Right renal pelvis (tissue), 4 donors: ENCODE data around the gene FBXL20. TPM values are rescaled to one million over a fixed set of nuclear protein-coding genes. Genes with fewer than 3 reads are reported as not detected.

ENCODE experiments used
- DNase-seq, 4 donors: peaks; one replicate each; pipeline ENCODE4 v3.0.0-alpha.2; 2013; ENCODE audit warnings: low read depth in 4 of 4, low spot score in 3 of 4, missing footprints in 1 of 4
- polyA plus RNA-seq, 4 donors: library from polyadenylated mRNA; unstranded; fragments of 120-200 nt; gene quantifications; one replicate each; pipeline ENCODE4 v1.2.1, GENCODE V29; 2013; ENCODE audit not compliant: insufficient read length in 4 of 4

The FBXL20 gene
- polyA plus RNA-seq, 4 donors: 12.7 to 14.8 (median 13.7) TPM

DNA sequence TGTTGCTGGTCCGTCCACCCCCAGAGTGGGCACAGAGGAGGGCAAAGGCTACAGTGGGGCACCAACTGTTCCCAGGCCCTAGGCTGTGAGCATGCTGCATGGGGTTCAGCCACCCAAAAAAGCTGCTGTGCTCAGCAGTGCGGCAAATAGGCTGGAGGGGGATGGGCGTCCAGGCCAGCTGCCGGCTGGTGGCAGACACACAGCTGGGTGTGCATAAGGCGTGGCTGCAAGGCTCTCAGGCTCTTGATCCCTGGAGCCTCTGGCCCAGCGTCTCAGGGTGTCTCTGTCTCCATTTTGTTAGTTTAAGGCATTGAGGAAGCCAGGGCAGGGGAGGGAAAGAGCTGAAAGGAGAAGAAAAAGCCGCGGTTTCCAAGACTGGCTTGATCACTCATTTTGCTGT, 192.5 kb downstream of the FBXL20 start:
- no peak for DNase-seq

DNA sequence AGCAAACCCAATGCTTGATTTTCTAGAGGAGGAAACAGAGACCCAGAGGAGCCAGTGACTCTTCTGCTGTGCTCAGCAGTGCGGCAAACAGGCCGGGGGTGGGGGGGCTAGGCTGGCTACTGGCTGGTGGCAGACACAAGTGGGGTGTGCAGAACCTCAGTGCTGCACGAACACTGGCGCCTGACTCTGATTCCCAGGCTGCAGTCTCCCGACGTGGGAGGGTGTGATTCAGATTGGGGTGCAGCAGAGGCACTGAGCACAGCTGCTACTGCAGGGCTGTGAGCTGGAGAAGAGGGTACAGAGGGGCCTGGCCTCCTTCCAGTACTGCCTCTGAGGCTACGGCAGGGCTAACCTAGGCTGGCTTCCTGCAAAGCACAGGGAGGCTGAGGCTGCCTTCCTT, 193.3 kb downstream of the FBXL20 start:
- DNase-seq: no peak

DNA sequence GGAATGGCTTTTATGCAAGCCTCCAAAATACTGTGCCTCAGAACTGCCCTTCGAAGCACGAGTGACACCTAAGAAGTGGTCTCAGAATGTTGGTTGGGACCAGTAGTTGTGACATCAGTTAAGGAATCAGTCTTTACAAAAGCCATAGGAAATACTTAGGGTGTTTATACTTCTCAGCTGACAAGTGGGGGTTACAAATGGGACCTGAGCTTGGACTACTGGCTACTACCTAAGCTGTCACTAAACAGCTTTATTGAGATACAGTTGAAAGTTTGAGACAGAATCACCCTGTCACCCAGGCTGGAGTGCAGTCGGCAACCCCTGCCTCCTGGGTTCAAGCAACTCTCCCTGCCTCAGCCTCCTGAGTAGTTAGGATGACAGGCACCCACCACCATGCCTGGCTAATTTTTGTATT, 196.3 kb downstream of the FBXL20 start:
- no peak for DNase-seq

DNA sequence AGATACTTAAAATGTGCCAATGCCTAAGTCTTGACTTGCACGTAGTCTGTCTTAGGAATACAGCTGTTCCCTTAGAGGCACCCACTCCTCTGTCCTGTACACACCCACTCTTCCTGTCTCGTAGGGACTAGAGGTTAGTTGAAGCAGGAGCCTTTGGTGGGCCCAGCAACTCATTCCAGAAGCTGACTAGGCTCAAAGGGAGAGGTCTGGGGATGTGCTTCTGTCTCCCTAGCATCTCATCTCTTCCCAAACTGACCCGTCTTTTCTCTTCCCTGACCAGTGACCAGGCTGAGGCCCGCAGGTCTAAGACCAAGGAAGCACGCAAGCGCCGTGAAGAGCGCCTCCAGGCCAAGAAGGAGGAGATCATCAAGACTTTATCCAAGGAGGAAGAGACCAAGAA, 197.2 kb downstream of the FBXL20 start:
- no peak for DNase-seq

Other genes starting within 250 kb of the FBXL20 start
- gene PLXDC1, start 250.0 kb downstream of the FBXL20 start, polyA plus RNA-seq: 1 to 10 TPM; 5.4 to 7.5 (median 6.3) TPM
- gene ARL5C, start 235.5 kb downstream of the FBXL20 start, polyA plus RNA-seq: under 1 TPM in 2 of 4 donors, not detected in 2; 0.29 to 0.32 TPM
- 10 to 100 TPM in 1 of 4 donors, 1 to 10 TPM in 3; 8.5 to 10.7 (median 9.2) TPM for gene CACNB1, start 204.0 kb downstream of the FBXL20 start, polyA plus RNA-seq
- 1,000 to 10,000 TPM; 1,889 to 2,269 (median 1,968) TPM for gene RPL19, start 201.3 kb downstream of the FBXL20 start, polyA plus RNA-seq
- 1 to 10 TPM; 3.7 to 4.1 (median 3.8) TPM for gene STAC2, start 175.7 kb downstream of the FBXL20 start, polyA plus RNA-seq
- gene MED1, start 49.6 kb upstream of the FBXL20 start, polyA plus RNA-seq: 10 to 100 TPM; 47.4 to 61.7 (median 56.8) TPM
- 10 to 100 TPM; 48.6 to 58.0 (median 53.2) TPM for gene CDK12, start 59.9 kb upstream of the FBXL20 start, polyA plus RNA-seq
- under 1 TPM in 3 of 4 donors, not detected in 1; 0.04 to 0.06 (median 0.04) TPM for gene NEUROD2, start 206.3 kb upstream of the FBXL20 start, polyA plus RNA-seq
- gene PPP1R1B, start 225.3 kb upstream of the FBXL20 start, polyA plus RNA-seq: 10 to 100 TPM; 13.8 to 19.8 (median 17.3) TPM
- gene STARD3, start 235.5 kb upstream of the FBXL20 start, polyA plus RNA-seq: 10 to 100 TPM; 43.9 to 57.6 (median 48.6) TPM